ENCODE results near the gene PHLDA3. TPM values are rescaled to one million over a fixed set of nuclear protein-coding genes. Genes with fewer than 3 reads are reported as not detected.
A peak's percentile ranks its signal among the peaks of the same experiment; 100 is the strongest.

The PHLDA3 gene
- total and polyA plus RNA-seq, 2 of the 13 experiments (the other 11 are each of a cell fraction or from before 2014, with no cell fraction given), result 16.7 to 33.6 TPM

DNA sequence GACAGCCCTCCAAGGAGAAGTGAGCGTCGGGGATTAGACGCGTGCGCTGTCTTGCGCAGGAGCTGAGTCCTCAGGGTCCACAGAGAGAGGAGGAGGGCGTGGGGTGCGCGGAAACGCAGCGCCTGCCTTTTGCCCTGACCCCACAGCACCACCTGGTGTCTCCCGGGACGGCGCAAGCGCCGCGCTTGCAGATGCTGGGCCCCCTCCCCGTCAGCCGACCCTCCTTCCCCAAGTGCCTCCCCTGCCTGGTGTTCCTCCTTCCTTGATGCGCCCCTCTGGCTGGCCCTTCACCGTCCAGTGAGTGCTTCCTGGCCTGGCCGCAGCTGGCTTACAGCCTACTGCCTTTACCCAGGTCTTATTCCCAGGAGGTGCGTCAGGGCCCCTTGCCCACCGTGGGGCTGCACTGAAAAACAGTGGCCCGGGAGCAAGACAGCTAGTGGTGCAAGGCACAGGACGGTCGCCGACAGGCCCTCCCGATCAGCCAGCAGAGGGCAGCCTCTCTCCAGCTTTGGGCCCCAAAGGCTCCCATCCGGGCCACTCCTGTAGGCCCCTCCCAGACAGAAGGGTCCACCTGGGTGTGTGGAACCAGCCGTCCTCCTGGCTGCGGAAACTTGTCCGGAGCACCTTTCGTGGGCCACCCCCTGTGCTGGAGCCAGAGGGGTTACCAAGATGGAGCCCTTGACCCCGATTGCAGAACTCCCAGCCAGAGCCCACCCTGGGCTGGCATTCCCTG lies 12.9 kb upstream of the PHLDA3 start (continued):
- TF ChIP-seq KAT7 (CRISPR knock-in tag; IDR thresholded peaks at IDR 0.05; ENCODE audit: borderline replicate concordance), result no peak
- TF ChIP-seq, protein P1, sequence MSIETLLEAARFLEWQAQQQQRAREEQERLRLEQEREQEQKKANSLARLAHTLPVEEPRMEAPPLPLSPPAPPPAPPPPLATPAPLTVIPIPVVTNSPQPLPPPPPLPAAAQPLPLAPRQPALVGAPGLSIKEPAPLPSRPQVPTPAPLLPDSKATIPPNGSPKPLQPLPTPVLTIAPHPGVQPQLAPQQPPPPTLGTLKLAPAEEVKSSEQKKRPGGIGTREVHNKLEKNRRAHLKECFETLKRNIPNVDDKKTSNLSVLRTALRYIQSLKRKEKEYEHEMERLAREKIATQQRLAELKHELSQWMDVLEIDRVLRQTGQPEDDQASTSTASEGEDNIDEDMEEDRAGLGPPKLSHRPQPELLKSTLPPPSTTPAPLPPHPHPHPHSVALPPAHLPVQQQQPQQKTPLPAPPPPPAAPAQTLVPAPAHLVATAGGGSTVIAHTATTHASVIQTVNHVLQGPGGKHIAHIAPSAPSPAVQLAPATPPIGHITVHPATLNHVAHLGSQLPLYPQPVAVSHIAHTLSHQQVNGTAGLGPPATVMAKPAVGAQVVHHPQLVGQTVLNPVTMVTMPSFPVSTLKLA (IDR thresholded peaks at IDR 0.05), result no peak
- no peak for TF ChIP-seq ZNF256 (CRISPR knock-in tag; conservative IDR thresholded peaks at IDR 0.05)
- no peak for TF ChIP-seq ZNF652 (CRISPR knock-in tag; IDR thresholded peaks at IDR 0.05; ENCODE audit: borderline replicate concordance, low read depth)
- TF ChIP-seq THYN1 (CRISPR knock-in tag; IDR thresholded peaks at IDR 0.05; ENCODE audit: borderline replicate concordance, low read depth), result no peak
- TF ChIP-seq, protein P2, sequence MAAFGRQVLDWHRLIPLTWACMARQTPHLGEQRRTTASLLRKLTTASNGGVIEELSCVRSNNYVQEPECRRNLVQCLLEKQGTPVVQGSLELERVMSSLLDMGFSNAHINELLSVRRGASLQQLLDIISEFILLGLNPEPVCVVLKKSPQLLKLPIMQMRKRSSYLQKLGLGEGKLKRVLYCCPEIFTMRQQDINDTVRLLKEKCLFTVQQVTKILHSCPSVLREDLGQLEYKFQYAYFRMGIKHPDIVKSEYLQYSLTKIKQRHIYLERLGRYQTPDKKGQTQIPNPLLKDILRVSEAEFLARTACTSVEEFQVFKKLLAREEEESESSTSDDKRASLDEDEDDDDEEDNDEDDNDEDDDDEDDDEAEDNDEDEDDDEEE (CRISPR knock-in tag; IDR thresholded peaks at IDR 0.05), result no peak
- TF ChIP-seq, protein P3, sequence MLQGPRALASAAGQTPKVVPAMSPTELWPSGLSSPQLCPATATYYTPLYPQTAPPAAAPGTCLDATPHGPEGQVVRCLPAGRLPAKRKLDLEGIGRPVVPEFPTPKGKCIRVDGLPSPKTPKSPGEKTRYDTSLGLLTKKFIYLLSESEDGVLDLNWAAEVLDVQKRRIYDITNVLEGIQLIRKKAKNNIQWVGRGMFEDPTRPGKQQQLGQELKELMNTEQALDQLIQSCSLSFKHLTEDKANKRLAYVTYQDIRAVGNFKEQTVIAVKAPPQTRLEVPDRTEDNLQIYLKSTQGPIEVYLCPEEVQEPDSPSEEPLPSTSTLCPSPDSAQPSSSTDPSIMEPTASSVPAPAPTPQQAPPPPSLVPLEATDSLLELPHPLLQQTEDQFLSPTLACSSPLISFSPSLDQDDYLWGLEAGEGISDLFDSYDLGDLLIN (CRISPR knock-in tag; IDR thresholded peaks at IDR 0.05; ENCODE audit: borderline replicate concordance), result no peak
- TF ChIP-seq, protein P4, sequence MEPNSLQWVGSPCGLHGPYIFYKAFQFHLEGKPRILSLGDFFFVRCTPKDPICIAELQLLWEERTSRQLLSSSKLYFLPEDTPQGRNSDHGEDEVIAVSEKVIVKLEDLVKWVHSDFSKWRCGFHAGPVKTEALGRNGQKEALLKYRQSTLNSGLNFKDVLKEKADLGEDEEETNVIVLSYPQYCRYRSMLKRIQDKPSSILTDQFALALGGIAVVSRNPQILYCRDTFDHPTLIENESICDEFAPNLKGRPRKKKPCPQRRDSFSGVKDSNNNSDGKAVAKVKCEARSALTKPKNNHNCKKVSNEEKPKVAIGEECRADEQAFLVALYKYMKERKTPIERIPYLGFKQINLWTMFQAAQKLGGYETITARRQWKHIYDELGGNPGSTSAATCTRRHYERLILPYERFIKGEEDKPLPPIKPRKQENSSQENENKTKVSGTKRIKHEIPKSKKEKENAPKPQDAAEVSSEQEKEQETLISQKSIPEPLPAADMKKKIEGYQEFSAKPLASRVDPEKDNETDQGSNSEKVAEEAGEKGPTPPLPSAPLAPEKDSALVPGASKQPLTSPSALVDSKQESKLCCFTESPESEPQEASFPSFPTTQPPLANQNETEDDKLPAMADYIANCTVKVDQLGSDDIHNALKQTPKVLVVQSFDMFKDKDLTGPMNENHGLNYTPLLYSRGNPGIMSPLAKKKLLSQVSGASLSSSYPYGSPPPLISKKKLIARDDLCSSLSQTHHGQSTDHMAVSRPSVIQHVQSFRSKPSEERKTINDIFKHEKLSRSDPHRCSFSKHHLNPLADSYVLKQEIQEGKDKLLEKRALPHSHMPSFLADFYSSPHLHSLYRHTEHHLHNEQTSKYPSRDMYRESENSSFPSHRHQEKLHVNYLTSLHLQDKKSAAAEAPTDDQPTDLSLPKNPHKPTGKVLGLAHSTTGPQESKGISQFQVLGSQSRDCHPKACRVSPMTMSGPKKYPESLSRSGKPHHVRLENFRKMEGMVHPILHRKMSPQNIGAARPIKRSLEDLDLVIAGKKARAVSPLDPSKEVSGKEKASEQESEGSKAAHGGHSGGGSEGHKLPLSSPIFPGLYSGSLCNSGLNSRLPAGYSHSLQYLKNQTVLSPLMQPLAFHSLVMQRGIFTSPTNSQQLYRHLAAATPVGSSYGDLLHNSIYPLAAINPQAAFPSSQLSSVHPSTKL (CRISPR knock-in tag; IDR thresholded peaks at IDR 0.05), result no peak
- TF ChIP-seq ZNF501 (CRISPR knock-in tag; IDR thresholded peaks at IDR 0.05), result peak; percentile 57
- TF ChIP-seq CBX1 (IDR thresholded peaks at IDR 0.05; ENCODE audit: low read depth), result no peak
- no peak for TF ChIP-seq TARDBP (CRISPR knock-in tag; IDR thresholded peaks at IDR 0.05)
- peak; percentile 24; the same call in 1 of the 2 replicates for TF ChIP-seq ZNF383 (CRISPR knock-in tag; IDR thresholded peaks at IDR 0.05; ENCODE audit: borderline replicate concordance)
- TF ChIP-seq, protein P5, sequence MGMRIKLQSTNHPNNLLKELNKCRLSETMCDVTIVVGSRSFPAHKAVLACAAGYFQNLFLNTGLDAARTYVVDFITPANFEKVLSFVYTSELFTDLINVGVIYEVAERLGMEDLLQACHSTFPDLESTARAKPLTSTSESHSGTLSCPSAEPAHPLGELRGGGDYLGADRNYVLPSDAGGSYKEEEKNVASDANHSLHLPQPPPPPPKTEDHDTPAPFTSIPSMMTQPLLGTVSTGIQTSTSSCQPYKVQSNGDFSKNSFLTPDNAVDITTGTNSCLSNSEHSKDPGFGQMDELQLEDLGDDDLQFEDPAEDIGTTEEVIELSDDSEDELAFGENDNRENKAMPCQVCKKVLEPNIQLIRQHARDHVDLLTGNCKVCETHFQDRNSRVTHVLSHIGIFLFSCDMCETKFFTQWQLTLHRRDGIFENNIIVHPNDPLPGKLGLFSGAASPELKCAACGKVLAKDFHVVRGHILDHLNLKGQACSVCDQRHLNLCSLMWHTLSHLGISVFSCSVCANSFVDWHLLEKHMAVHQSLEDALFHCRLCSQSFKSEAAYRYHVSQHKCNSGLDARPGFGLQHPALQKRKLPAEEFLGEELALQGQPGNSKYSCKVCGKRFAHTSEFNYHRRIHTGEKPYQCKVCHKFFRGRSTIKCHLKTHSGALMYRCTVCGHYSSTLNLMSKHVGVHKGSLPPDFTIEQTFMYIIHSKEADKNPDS (CRISPR knock-in tag; IDR thresholded peaks at IDR 0.05), result no peak
- no peak for TF ChIP-seq GPN1 (CRISPR knock-in tag; IDR thresholded peaks at IDR 0.05; ENCODE audit: borderline replicate concordance)
- TF ChIP-seq ZNF530 (CRISPR knock-in tag; IDR thresholded peaks at IDR 0.05; ENCODE audit: low read depth), result no peak
- no peak for TF ChIP-seq SOX5 (CRISPR knock-in tag; IDR thresholded peaks at IDR 0.05; ENCODE audit: borderline replicate concordance)
- TF ChIP-seq, protein P6, sequence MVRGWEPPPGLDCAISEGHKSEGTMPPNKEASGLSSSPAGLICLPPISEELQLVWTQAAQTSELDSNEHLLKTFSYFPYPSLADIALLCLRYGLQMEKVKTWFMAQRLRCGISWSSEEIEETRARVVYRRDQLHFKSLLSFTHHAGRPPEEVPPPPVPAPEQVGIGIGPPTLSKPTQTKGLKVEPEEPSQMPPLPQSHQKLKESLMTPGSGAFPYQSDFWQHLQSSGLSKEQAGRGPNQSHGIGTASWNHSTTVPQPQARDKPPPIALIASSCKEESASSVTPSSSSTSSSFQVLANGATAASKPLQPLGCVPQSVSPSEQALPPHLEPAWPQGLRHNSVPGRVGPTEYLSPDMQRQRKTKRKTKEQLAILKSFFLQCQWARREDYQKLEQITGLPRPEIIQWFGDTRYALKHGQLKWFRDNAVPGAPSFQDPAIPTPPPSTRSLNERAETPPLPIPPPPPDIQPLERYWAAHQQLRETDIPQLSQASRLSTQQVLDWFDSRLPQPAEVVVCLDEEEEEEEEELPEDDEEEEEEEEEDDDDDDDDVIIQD (CRISPR knock-in tag; IDR thresholded peaks at IDR 0.05; ENCODE audit: low read depth), result no peak
- TF ChIP-seq ISX (CRISPR knock-in tag; conservative IDR thresholded peaks at IDR 0.05), result no peak
